ENCODE data around the gene RARRES2.

- TF ChIP-seq, protein P1, sequence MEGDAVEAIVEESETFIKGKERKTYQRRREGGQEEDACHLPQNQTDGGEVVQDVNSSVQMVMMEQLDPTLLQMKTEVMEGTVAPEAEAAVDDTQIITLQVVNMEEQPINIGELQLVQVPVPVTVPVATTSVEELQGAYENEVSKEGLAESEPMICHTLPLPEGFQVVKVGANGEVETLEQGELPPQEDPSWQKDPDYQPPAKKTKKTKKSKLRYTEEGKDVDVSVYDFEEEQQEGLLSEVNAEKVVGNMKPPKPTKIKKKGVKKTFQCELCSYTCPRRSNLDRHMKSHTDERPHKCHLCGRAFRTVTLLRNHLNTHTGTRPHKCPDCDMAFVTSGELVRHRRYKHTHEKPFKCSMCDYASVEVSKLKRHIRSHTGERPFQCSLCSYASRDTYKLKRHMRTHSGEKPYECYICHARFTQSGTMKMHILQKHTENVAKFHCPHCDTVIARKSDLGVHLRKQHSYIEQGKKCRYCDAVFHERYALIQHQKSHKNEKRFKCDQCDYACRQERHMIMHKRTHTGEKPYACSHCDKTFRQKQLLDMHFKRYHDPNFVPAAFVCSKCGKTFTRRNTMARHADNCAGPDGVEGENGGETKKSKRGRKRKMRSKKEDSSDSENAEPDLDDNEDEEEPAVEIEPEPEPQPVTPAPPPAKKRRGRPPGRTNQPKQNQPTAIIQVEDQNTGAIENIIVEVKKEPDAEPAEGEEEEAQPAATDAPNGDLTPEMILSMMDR (IDR thresholded peaks at IDR 0.05) = no peak
- TF ChIP-seq POLR2A (IDR thresholded peaks at IDR 0.05) = no peak
Measured at GRCh38 chr7:150361402-150361801, 20.0 kb upstream of the RARRES2 start.
